Prostate gland (tissue), 2 donors: ENCODE data around the gene PPFIA1. TPM values are rescaled to one million over a fixed set of nuclear protein-coding genes. Genes with fewer than 3 reads are reported as not detected.

Experiments used
- DNase-seq: peaks from one replicate; pipeline ENCODE4 v3.0.0-alpha.2; 2019; ENCODE audit warnings: low spot score
- H3K27ac ChIP-seq, 2 donors: fragments of 200-600 bp; sonication (generic); 2 replicates each; pipeline ENCODE4 v1.5.1; 2017 to 2019
- H3K27me3 ChIP-seq: fragments of 200-600 bp; sonication (generic); replicated peaks from 2 replicates; pipeline ENCODE4 v1.5.1; 2019; ENCODE audit not compliant: insufficient read depth
- H3K36me3 ChIP-seq, 2 donors: fragments of 200-600 bp; sonication (generic); 1 replicate in 1 of 2; 2 replicates in 1 of 2; pipeline versions ENCODE4 v1.5.1 to v1.8.1; 2017 to 2019
- H3K4me1 ChIP-seq: fragments of 200-600 bp; sonication (generic); replicated peaks from 2 replicates; pipeline ENCODE4 v1.5.1; 2019
- H3K4me3 ChIP-seq, 2 donors: fragments of 200-600 bp; sonication (generic); 2 replicates each; pipeline ENCODE4 v1.5.1; 2017 to 2019
- H3K9me3 ChIP-seq: fragments of 200-600 bp; sonication (generic); 2 replicates; pipeline ENCODE4 v1.5.1; 2017
- CTCF ChIP-seq, 4 experiments: fragments of 200-600 bp in 2 of 4; fragments of 450-650 bp in 2 of 4; sonication (generic) in 2 of 4; IDR thresholded peaks; 1 replicate in 3 of 4; 2 replicates in 1 of 4; pipeline ENCODE4 v1.5.1; 2016 to 2019; ENCODE audit warnings: antibody characterized with exemption in 4 of 4, mild to moderate bottlenecking in 2 of 4, moderate library complexity in 2 of 4
- POLR2A ChIP-seq: fragments of 450-650 bp; IDR thresholded peaks from one replicate; pipeline ENCODE4 v1.6.1; 2016; ENCODE audit warnings: antibody characterized with exemption, mild to moderate bottlenecking
- POLR2AphosphoS5 ChIP-seq: sonication (generic); formaldehyde crosslinking; IDR thresholded peaks from one replicate; pipeline ENCODE4 v1.6.1; 2017; ENCODE audit warnings: antibody characterized with exemption
- WGBS: methylation state at CpG from one replicate; pipeline ENCODE4 v1.1.5; 2018; 5-methylcytosine and 5-hydroxymethylcytosine counted together
- intact Hi-C: fragments of 100-400 bp; cut with DNase I; formaldehyde crosslinking; loops from one replicate; pipeline ENCODE4 v1.14.2; 2022
- total RNA-seq, 2 donors: library from RNA; depleted of rRNA; stranded (reverse); fragments of >200 nt; gene quantifications; one replicate each; pipeline ENCODE4 v1.1.0, GENCODE V29; 2016

Gene PPFIA1
- total RNA-seq, 2 donors from 2014 or later: 29.1 to 61.8 TPM

DNA sequence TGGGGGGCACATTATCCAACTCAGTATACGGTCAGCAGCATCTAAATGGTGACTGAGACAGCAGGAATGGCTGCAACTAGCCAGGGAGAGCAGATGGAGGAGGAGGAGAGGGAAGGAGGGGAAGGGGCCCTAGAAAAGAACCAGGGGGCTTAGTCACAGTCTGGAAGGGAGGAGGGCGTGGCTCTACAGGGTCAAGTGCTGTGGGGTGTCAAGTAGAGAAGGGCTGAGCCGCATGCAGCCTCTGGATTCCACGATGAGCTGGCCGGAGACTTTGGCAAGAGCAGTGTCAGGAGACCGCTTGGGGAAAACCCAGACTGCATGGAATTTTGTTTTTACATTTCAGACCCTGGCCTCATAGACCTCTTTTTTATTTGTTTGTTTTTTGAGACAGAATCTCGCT, 25.8 kb upstream of the PPFIA1 start:
- TF ChIP-seq POLR2AphosphoS5: no peak
- no peak for TF ChIP-seq POLR2A
- TF ChIP-seq CTCF (IDR thresholded peaks at IDR 0.05): no peak
- no peaks in the 10 kb centered on the region for H3K27me3 ChIP-seq
- no peak for DNase-seq
- 69% methylated on average over 7 of the region's 7 CpGs for WGBS
- intact Hi-C loops: no loop called here
- no peaks in the 10 kb centered on the region for H3K9me3 ChIP-seq
- no peak overlapping the region for H3K27ac ChIP-seq
- no peaks in the 10 kb centered on the region for H3K36me3 ChIP-seq
- no peaks in the 10 kb centered on the region for H3K4me1 ChIP-seq
- H3K4me3 ChIP-seq: no peak overlapping the region

DNA sequence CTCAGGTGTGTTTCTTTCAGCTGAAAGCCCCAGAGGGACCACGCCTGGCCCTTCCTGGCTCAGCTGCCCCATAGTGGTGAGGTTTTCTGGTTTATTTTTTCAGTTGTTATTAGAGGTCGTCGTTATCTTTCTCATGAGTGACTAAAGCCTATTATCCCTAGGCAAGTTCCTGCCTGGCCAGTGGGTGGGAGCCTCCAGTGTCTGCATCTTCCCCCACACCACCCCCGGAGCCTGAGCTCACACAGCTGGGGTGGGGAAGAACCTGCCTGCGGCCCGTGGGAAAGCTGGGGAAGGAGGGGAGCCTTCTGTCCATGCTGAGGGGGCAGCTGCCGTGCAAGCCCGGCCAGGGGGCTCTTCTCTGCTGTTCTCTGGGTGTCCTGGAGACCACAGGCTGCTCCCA, 24.3 kb upstream of the PPFIA1 start:
- intact Hi-C loops: no loop called here
- Histone ChIP-seq H3K9me3 (no peaks in the 10 kb centered on the region), H3K4me3 (no peak overlapping the region), H3K36me3 (no peaks in the 10 kb centered on the region), H3K4me1 (no peaks in the 10 kb centered on the region), H3K27ac (no peak overlapping the region), H3K27me3 (no peaks in the 10 kb centered on the region)
- TF ChIP-seq POLR2A (no peak), POLR2AphosphoS5 (no peak), CTCF (IDR thresholded peaks at IDR 0.05) (no peak)
- WGBS: 51% methylated on average over 8 of the region's 8 CpGs
- no peak for DNase-seq

DNA sequence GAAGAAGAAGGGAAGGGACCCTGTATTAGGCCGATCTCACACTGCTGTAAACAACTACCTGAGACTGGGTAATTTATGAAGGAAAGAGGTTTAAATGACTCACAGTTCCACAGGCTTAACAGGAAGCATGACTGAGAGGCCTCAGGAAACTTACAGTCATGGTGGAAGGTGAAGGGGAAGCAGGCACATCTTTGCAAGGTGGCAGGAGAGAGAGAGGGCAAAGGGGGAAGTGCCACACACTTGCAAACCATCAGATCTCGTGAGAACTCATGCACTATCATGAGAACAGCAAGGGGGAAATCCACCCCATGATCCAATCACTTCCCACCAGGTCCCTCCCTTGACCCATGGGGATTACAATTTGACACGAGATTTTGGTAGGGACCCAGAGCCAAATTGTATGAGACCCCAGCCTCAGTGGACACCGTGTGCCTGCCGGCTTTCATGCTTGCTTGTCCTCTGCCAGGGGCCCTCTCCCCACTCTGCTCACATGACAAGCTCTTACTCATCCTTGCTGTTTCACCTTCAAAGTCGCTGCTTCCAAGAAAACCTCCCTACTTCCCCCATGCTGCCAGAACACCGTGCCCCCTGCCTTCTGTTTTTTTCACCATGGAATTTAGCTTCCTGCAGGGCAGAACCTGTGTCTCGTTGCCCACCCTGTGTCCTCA, 23.3 kb upstream of the PPFIA1 start:
- no peaks in the 10 kb centered on the region for H3K9me3 ChIP-seq
- no peaks in the 10 kb centered on the region for H3K36me3 ChIP-seq
- intact Hi-C loops: no loop called here
- no peak for TF ChIP-seq CTCF (IDR thresholded peaks at IDR 0.05)
- no peak for TF ChIP-seq POLR2A
- no peak for TF ChIP-seq POLR2AphosphoS5
- no peak overlapping the region for H3K27ac ChIP-seq
- 44% methylated on average over 8 of the region's 8 CpGs for WGBS
- no peaks in the 10 kb centered on the region for H3K27me3 ChIP-seq
- no peak for DNase-seq
- H3K4me1 ChIP-seq: no peaks in the 10 kb centered on the region
- H3K4me3 ChIP-seq: no peak overlapping the region

DNA sequence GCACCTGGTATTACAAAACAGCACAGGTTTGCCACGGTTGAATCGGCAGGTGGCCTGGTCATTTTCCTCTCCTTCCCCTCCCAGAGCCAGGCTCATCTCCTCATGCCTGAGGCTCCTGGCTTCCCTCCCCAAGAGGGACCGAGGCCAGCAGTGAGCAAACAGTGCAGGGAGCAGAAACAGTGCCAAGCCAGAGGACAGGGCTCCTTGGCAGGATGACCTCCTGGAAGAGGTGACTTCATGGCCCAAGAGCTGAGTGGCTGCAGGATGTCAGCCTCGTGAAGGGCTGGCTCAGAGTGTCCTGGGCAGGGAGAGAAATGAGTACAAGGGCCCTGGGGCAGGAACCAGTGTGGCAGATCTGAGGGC, 22.8 kb upstream of the PPFIA1 start:
- Histone ChIP-seq H3K9me3 (no peaks in the 10 kb centered on the region), H3K27ac (no peak overlapping the region), H3K4me3 (no peak overlapping the region), H3K36me3 (no peaks in the 10 kb centered on the region), H3K27me3 (no peaks in the 10 kb centered on the region), H3K4me1 (no peaks in the 10 kb centered on the region)
- DNase-seq: no peak
- 21% methylated on average over 4 of the region's 4 CpGs for WGBS
- TF ChIP-seq POLR2A (no peak), CTCF (IDR thresholded peaks at IDR 0.05) (no peak), POLR2AphosphoS5 (no peak)
- intact Hi-C loops: no loop called here

- no peaks in the 10 kb centered on the region for H3K9me3 ChIP-seq
- WGBS: 71% methylated on average over 16 of the region's 16 CpGs
- no peaks in the 10 kb centered on the region for H3K36me3 ChIP-seq
- H3K4me1 ChIP-seq: no peaks in the 10 kb centered on the region
- H3K27ac ChIP-seq: no peak overlapping the region
- DNase-seq: no peak
- no peak overlapping the region for H3K4me3 ChIP-seq
- H3K27me3 ChIP-seq: no peaks in the 10 kb centered on the region
- intact Hi-C loops: no loop called here
- TF ChIP-seq POLR2AphosphoS5 (no peak), CTCF (IDR thresholded peaks at IDR 0.05) (no peak), POLR2A (no peak)
These were observed 19.4 kb upstream of the PPFIA1 start for GRCh38 chr11:70250876-70251658.
